Kidney (tissue), 14 donors: ENCODE data around the gene TRPV2. TPM values are rescaled to one million over a fixed set of nuclear protein-coding genes. Genes with fewer than 3 reads are reported as not detected.

Experiments
- DNase-seq, 5 donors: peaks; one replicate each; pipeline ENCODE4 v3.0.0-alpha.2; 2013 to 2020
- FAIRE-seq: peaks from 2 replicates; lab custom pipeline; 2012; peaks lifted over from hg19 to GRCh38; lab: Jason Lieb, UNC
- H3K27ac ChIP-seq, 2 donors: one replicate each; pipeline ENCODE4 v1.7.0; 2013; ENCODE audit warnings: low read depth in 2 of 2, low read length in 2 of 2, inconsistent platforms in 1 of 2
- H3K27me3 ChIP-seq: one replicate; pipeline ENCODE4 v1.7.1; 2013; ENCODE audit warnings: low read length, inconsistent platforms; ENCODE audit not compliant: control insufficient read depth, insufficient read depth
- H3K36me3 ChIP-seq, 3 donors: one replicate each; pipeline versions ENCODE4 v1.7.0 to v1.7.1; 2013; ENCODE audit warnings: low read length in 3 of 3, control low read depth in 1 of 3, inconsistent platforms in 1 of 3; ENCODE audit not compliant: insufficient read depth in 3 of 3, control insufficient read depth in 2 of 3
- H3K4me1 ChIP-seq, 3 donors: one replicate each; pipeline versions ENCODE4 v1.7.0 to v1.7.1; 2013; ENCODE audit warnings: low read length in 3 of 3, inconsistent platforms in 1 of 3, low read depth in 1 of 3; ENCODE audit not compliant: control insufficient read depth in 2 of 3, insufficient read depth in 2 of 3
- H3K4me3 ChIP-seq, 3 donors: one replicate each; pipeline versions ENCODE4 v1.7.0 to v1.8.1; 2013; ENCODE audit warnings: low read length in 3 of 3, control low read depth in 1 of 3, inconsistent platforms in 1 of 3
- H3K9ac ChIP-seq, 3 donors: one replicate each; pipeline versions ENCODE4 v1.7.0 to v1.7.1; 2013; ENCODE audit warnings: low read length in 3 of 3, control low read depth in 1 of 3, inconsistent platforms in 1 of 3
- H3K9me3 ChIP-seq, 3 donors: one replicate each; pipeline versions ENCODE4 v1.7.0 to v1.7.1; 2013; ENCODE audit warnings: low read length in 3 of 3, control low read depth in 1 of 3, inconsistent platforms in 1 of 3; ENCODE audit not compliant: control insufficient read depth in 2 of 3, insufficient read depth in 1 of 3
- intact Hi-C: fragments of 100-400 bp; cut with DNase I; formaldehyde crosslinking; loops from one replicate; pipeline ENCODE4 v1.11.1; 2022
- polyA plus RNA-seq: library from polyadenylated mRNA; stranded (reverse); fragments of 350-450 nt; fragmentation: Illumina TruSeq; extraction: RNeasy Lipid Tissue Mini Kit (QIAGEN cat#74804); gene quantifications from one replicate; pipeline ENCODE4 v1.2.3, GENCODE V29; 2014; ENCODE audit warnings: low read depth, low replicate concordance; ENCODE audit not compliant: insufficient read depth
- total RNA-seq: library from RNA; stranded (reverse); fragmentation: NEBNext Ultra II Directional; extraction: Animal tissue kit (Norgen Biotek cat#: 25700); gene quantifications from one replicate; pipeline ENCODE4 v1.2.1, GENCODE V29; 2021
- TF ChIP-seq, protein P1 (sequence below): IDR thresholded peaks from 3 replicates; pipeline ENCODE4 v1.5.1; 2012; ENCODE audit warnings: mild to moderate bottlenecking, moderate library complexity, borderline replicate concordance; ENCODE audit not compliant: insufficient read depth; ENCODE audit errors: extremely low read depth
- donor health status: control.
- donor health status: control.
- donor health status: control.
- donor health status: control.
- donor health status: control.
- donor health status: DM: yes; HTN: yes; CAD: no.
- donor health status: Normal renal cell carcinoma (clear cell type).

Gene TRPV2
- total and polyA plus RNA-seq, 2 donors from 2014 or later: 8.6 to 18.2 TPM

DNA sequence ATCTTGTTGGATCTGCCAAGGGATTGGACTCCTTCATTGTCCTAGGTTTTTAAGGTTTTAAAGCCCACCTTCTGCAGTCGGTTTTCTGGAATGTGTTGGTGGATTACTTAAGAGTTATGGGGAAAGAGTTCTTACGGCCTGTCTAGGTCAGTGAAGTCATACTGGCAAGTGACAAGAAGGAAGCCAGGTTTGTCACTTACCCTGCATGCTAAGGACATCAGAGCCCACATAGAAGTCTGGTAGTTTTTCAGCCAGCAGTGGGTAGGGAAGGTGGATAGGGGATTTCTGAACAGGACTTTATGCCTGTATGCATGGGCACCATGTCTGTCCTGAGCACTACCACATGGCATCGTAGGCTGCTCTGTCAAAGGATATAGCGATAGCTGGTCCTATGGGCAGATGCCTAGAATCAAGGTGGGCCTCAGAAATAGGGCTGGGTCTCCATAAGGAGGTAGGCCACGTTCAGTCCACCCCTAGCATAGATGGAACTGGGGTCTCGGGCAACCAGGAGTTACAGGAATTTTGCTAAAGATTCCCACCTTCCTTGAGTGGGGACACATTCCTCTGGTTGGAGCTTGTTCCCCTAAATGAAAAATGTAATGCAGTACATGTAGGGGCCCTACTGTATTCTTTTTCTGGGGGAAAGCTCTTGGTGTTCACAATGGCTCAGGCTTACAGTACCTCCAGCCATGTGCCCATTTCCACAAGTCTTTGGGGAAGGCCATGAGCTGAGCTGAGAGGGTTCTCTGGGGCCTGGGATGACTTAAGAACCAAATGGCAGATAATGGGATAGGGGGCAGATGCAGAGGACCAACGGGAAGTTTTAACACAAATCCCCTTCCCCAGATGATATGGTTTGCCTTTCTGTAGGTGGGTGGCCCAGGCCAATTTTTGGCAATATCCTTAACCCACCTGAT lies 27.5 kb downstream of the TRPV2 start:
- H3K9ac ChIP-seq: no peak overlapping the region
- intact Hi-C loops: no loop called here
- H3K9me3 ChIP-seq: no peaks in the 10 kb centered on the region
- H3K36me3 ChIP-seq: peaks cover 5 to 25% (median 15%) of the 10 kb centered on the region in 3 donors
- H3K4me1 ChIP-seq: peaks cover 3 to 28% (median 8%) of the 10 kb centered on the region in 3 donors
- H3K27me3 ChIP-seq: no peaks in the 10 kb centered on the region
- no peak for DNase-seq
- no peak overlapping the region for H3K27ac ChIP-seq
- TF ChIP-seq, protein P1, sequence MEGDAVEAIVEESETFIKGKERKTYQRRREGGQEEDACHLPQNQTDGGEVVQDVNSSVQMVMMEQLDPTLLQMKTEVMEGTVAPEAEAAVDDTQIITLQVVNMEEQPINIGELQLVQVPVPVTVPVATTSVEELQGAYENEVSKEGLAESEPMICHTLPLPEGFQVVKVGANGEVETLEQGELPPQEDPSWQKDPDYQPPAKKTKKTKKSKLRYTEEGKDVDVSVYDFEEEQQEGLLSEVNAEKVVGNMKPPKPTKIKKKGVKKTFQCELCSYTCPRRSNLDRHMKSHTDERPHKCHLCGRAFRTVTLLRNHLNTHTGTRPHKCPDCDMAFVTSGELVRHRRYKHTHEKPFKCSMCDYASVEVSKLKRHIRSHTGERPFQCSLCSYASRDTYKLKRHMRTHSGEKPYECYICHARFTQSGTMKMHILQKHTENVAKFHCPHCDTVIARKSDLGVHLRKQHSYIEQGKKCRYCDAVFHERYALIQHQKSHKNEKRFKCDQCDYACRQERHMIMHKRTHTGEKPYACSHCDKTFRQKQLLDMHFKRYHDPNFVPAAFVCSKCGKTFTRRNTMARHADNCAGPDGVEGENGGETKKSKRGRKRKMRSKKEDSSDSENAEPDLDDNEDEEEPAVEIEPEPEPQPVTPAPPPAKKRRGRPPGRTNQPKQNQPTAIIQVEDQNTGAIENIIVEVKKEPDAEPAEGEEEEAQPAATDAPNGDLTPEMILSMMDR: no peak
- FAIRE-seq: no peak
- no peak overlapping the region for H3K4me3 ChIP-seq

DNA sequence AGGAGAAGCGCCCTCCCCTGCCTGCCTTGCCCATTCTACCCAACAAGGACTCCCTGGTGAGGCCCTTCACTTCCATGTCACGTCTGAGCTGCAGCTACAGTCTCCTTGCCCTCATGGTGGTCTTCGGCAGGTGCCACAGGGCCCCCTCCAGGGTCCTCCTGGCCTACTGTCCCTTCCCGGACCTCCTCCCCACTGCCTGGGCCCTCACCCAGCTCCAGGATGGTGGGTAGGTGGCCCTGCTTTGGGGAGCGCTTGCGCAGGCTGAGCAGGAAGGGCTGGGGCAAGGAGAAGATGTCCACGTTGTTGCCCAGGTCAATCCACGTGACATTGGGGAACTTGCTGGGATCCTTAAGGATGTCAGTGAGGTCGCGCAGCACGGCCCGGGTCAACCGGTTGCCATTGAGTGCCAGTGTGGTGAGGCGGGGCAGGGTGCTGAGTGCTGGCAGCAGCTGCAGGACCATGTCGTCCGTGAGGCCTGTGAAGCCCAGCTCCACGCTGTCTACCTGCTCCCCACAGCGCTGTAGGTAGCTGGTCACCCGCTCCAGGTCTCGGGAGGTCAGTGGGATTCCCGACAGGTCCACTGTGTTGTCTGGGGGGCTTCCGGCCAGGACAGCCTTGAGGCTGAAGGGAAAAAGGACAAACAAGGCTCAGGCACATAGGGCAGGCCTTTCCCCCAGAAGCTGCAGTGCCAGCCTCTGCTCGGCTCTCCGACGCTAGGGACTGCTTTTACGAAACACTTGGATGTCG lies 28.3 kb downstream of the TRPV2 start:
- H3K9ac ChIP-seq: no peak overlapping the region
- TF ChIP-seq, protein P1: no peak
- H3K4me3 ChIP-seq: no peak overlapping the region
- H3K27me3 ChIP-seq: no peaks in the 10 kb centered on the region
- H3K9me3 ChIP-seq: no peaks in the 10 kb centered on the region
- no peak overlapping the region for H3K27ac ChIP-seq
- peaks cover 3 to 24% (median 8%) of the 10 kb centered on the region in 3 donors for H3K4me1 ChIP-seq
- H3K36me3 ChIP-seq: peaks cover 5 to 25% (median 15%) of the 10 kb centered on the region in 3 donors
- DNase-seq: peak in 1 of 5 donors; percentile 36
- intact Hi-C loops: no loop called here
- no peak for FAIRE-seq

DNA sequence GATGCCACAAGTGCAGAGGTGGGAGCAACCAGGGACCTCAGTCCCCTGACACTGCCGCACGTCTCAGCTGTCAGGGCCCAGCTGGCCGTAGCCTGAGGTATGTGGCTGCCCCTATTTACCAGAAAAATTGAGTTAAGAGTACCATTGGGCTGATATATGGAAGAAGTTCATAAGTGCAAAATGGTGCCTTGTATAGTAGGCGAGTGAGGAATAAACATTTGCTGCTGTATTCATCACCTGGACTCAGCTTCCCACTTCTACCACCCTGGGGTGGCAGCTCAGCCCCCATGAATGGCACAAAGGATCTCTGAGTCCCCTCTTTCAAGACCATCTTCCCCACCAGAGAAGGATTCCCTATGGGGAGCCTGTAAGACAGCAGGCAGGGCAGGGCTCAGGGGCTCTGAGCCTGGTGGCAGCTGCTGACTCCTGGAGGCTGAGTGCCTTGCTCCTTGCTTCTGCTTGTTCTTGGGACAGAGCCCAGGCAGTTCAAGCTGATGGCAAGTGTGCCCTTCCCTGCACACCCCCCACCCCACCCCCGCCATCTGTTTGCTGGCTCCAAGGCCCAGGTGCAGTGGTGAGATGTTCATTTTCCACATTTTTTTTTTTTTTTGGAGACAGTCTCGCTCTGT lies 29.0 kb downstream of the TRPV2 start:
- Histone ChIP-seq H3K4me3 (no peak overlapping the region), H3K27me3 (no peaks in the 10 kb centered on the region), H3K36me3 (peaks cover 5 to 25% (median 15%) of the 10 kb centered on the region in 3 donors), H3K9me3 (no peaks in the 10 kb centered on the region), H3K9ac (no peak overlapping the region), H3K4me1 (peaks cover 3 to 24% (median 8%) of the 10 kb centered on the region in 3 donors), H3K27ac (no peak overlapping the region)
- FAIRE-seq: no peak
- DNase-seq: no peak
- intact Hi-C loops: no loop called here
- TF ChIP-seq, protein P1: no peak
